HCT116 (cell line): Measurements from ENCODE around the gene CDR2.

Experiments used
- CEBPB ChIP-seq: IDR thresholded peaks from 2 replicates; pipeline ENCODE4 v1.6.1; 2012; ENCODE audit warnings: low read depth
- EZH2phosphoT487 ChIP-seq: fragments of 200-600 bp; IDR thresholded peaks from 2 replicates; pipeline ENCODE4 v1.6.1; 2018; ENCODE audit warnings: antibody characterized with exemption, borderline replicate concordance
- MAX ChIP-seq: IDR thresholded peaks from 2 replicates; pipeline ENCODE4 v1.6.1; 2012
- POLR2A ChIP-seq: IDR thresholded peaks from 2 replicates; pipeline ENCODE4 v1.7.0; 2011; ENCODE audit warnings: borderline replicate concordance; ENCODE audit not compliant: insufficient read depth, insufficient read length; ENCODE audit errors: extremely low read depth
- POLR2AphosphoS5 ChIP-seq: IDR thresholded peaks from 2 replicates; pipeline ENCODE4 v1.6.1; 2011; ENCODE audit warnings: mild to moderate bottlenecking, low read depth, low read length, moderate library complexity
- REST ChIP-seq: IDR thresholded peaks from 2 replicates; pipeline ENCODE4 v1.6.1; 2012; ENCODE audit warnings: low read depth
- SP1 ChIP-seq: IDR thresholded peaks from 2 replicates; pipeline ENCODE4 v1.6.1; 2012; ENCODE audit warnings: low read depth
- TF ChIP-seq, protein P1 (sequence below), 3 experiments: fragments of 200-600 bp in 1 of 3; sonication (generic) in 1 of 3; IDR thresholded peaks in 2 of 3; conservative IDR thresholded peaks in 1 of 3; 2 replicates each; pipeline ENCODE4 v1.5.1; 2012 to 2017; ENCODE audit warnings: low read depth in 2 of 3, low read length in 2 of 3, antibody characterized with exemption in 1 of 3, borderline replicate concordance in 1 of 3, control low read depth in 1 of 3, mild to moderate bottlenecking in 1 of 3, mixed read lengths in 1 of 3, mixed run types in 1 of 3, moderate library complexity in 1 of 3; ENCODE audit not compliant: insufficient read depth in 1 of 3

- TF ChIP-seq, protein P1, sequence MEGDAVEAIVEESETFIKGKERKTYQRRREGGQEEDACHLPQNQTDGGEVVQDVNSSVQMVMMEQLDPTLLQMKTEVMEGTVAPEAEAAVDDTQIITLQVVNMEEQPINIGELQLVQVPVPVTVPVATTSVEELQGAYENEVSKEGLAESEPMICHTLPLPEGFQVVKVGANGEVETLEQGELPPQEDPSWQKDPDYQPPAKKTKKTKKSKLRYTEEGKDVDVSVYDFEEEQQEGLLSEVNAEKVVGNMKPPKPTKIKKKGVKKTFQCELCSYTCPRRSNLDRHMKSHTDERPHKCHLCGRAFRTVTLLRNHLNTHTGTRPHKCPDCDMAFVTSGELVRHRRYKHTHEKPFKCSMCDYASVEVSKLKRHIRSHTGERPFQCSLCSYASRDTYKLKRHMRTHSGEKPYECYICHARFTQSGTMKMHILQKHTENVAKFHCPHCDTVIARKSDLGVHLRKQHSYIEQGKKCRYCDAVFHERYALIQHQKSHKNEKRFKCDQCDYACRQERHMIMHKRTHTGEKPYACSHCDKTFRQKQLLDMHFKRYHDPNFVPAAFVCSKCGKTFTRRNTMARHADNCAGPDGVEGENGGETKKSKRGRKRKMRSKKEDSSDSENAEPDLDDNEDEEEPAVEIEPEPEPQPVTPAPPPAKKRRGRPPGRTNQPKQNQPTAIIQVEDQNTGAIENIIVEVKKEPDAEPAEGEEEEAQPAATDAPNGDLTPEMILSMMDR (IDR thresholded peaks at IDR 0.05 in 2 of 3, conservative IDR thresholded peaks at IDR 0.05 in 1 of 3; ENCODE audit: borderline replicate concordance in 1 of 3, insufficient read depth in 1 of 3, low read depth in 2 of 3, low read length in 2 of 3) = no peak
- TF ChIP-seq POLR2A (no peak), CEBPB (no peak), POLR2AphosphoS5 (no peak), REST (no peak), MAX (no peak), SP1 (no peak), EZH2phosphoT487 (no peak)
Observed at GRCh38 chr16:22366371-22366770, 8.0 kb downstream of the CDR2 start.
